Heart left ventricle (tissue), 16 donors: ENCODE results near the gene POGZ. TPM values are rescaled to one million over a fixed set of nuclear protein-coding genes. Genes with fewer than 3 reads are reported as not detected.
"Not testable (repeated sequence)": the region's sequence is repeated elsewhere in the genome, so short reads cannot be mapped to it uniquely, and the experiment has no call there.

Source experiments
- ATAC-seq, 4 donors: fragments of 200-7000 bp; cut with Tn5 transposase; one replicate each; pipeline ENCODE4 v1.9.1; 2020 to 2022; ENCODE audit warnings: moderate library complexity in 4 of 4, mild to moderate bottlenecking in 3 of 4, moderate number of reproducible peaks in 1 of 4
- DNase-seq, 5 donors: peaks; one replicate each; pipeline ENCODE4 v3.0.0-alpha.2; 2020
- H3K27ac ChIP-seq, 12 donors: fragments of 200-600 bp; sonication (generic) in 4 of 12; one replicate each; pipeline versions ENCODE4 v1.5.0 to v1.8.0; 2016 to 2022; ENCODE audit warnings: mild to moderate bottlenecking in 2 of 12
- H3K27me3 ChIP-seq, 9 donors: fragments of 200-600 bp; sonication (generic) in 2 of 9; one replicate each; pipeline versions ENCODE4 v1.5.1 to v1.8.0; 2016 to 2022; ENCODE audit warnings: mild to moderate bottlenecking in 3 of 9
- H3K36me3 ChIP-seq, 9 donors: fragments of 200-600 bp; sonication (generic) in 2 of 9; one replicate each; pipeline versions ENCODE4 v1.5.0 to v1.8.0; 2018 to 2022; ENCODE audit warnings: mild to moderate bottlenecking in 2 of 9
- H3K4me1 ChIP-seq, 12 donors: fragments of 200-600 bp; sonication (generic) in 4 of 12; one replicate each; pipeline versions ENCODE4 v1.5.0 to v1.8.0; 2016 to 2022; ENCODE audit warnings: mild to moderate bottlenecking in 3 of 12
- H3K4me3 ChIP-seq, 12 donors: fragments of 200-600 bp; sonication (generic) in 4 of 12; one replicate each; pipeline versions ENCODE4 v1.5.0 to v1.8.0; 2017 to 2022; ENCODE audit warnings: mild to moderate bottlenecking in 9 of 12, moderate library complexity in 4 of 12
- H3K9me3 ChIP-seq, 12 donors: fragments of 200-600 bp; sonication (generic) in 4 of 12; one replicate each; pipeline versions ENCODE4 v1.5.0 to v1.8.0; 2016 to 2022; ENCODE audit warnings: mild to moderate bottlenecking in 1 of 12
- POLR2A ChIP-seq, 2 donors: fragments of 450-650 bp; IDR thresholded peaks; one replicate each; pipeline ENCODE4 v1.6.1; 2017; ENCODE audit warnings: antibody characterized with exemption in 2 of 2, mild to moderate bottlenecking in 2 of 2, moderate library complexity in 2 of 2
- WGBS, 4 donors: extraction: QIAGEN DNeasy Blood & Tissue Kit in 2 of 4; methylation state at CpG; one replicate each; pipeline versions ENCODE4 v1.1.5 to v1.1.7; 2013 to 2018; 5-methylcytosine and 5-hydroxymethylcytosine counted together
- intact Hi-C, 10 donors: fragments of 100-400 bp; cut with DNase I; formaldehyde crosslinking; loops; one replicate each; pipeline versions ENCODE4 v1.11.1 to v1.14.2; 2022
- polyA plus RNA-seq, 2 donors: library from polyadenylated mRNA; stranded (reverse); fragments of 200-250 nt; gene quantifications; one replicate each; pipeline ENCODE4 v1.2.3, GENCODE V29; 2013
- total RNA-seq, 9 donors: library from RNA; depleted of rRNA in 2 of 9; stranded (reverse); fragments of >200 nt in 2 of 9; fragmentation: NEBNext Ultra II Directional in 3 of 9; extraction: Animal tissue kit (Norgen Biotek cat#: 25700) in 3 of 9; gene quantifications; one replicate each; pipeline versions ENCODE4 v1.1.0 to v1.2.4, GENCODE V29; 2016 to 2023
- TF ChIP-seq, protein P1 (sequence below), 12 donors: fragments of 200-600 bp; sonication (generic) in 4 of 12; IDR thresholded peaks; one replicate each; pipeline versions ENCODE4 v1.5.0 to v1.8.0; 2018 to 2022; ENCODE audit warnings: antibody characterized with exemption in 12 of 12, mild to moderate bottlenecking in 5 of 12
- donor health status: ischemic (EF 13 %, LVEDD 7.1; RV severe dilation, severe dysfunction).
- donor health status: healthy with polysubstance abuse.
- donor health status: DM: no; HTN: yes; CAD: no.
- donor health status: DM: no; HTN: no; CAD: no.
- donor health status: ischemic (EF 25% LVEDD 6.9; RV normal size, moderate dysfunction).
- donor health status: ischemic (EF 25% LVEDD 5.7; RV mildly dilated, moderate dysfunction).
- donor health status: healthy.
- donor health status: DM: yes; HTN: yes; CAD: no.
- donor health status: ischemic (EF 35%, LVEDD 5.7; RV mildly dilated, moderate dysfunction).
- donor health status: nonischemic (EF 11% LVEDD 7.7; RV severe dilation, severe dysfunction).
- donor health status: DM: yes; HTN: yes; CAD: no.
- donor health status: PGD.
- donor health status: ischemic (EF 29% LVEDD 5.4; RV normal size, mild dysfunction).
- donor health status: nonischemic (EF 23%, LVEDD 6.1; RV moderate dilation, normal function).

The POGZ gene
- total and polyA plus RNA-seq, 11 donors: 11.4 to 64.3 (median 35.2) TPM

DNA sequence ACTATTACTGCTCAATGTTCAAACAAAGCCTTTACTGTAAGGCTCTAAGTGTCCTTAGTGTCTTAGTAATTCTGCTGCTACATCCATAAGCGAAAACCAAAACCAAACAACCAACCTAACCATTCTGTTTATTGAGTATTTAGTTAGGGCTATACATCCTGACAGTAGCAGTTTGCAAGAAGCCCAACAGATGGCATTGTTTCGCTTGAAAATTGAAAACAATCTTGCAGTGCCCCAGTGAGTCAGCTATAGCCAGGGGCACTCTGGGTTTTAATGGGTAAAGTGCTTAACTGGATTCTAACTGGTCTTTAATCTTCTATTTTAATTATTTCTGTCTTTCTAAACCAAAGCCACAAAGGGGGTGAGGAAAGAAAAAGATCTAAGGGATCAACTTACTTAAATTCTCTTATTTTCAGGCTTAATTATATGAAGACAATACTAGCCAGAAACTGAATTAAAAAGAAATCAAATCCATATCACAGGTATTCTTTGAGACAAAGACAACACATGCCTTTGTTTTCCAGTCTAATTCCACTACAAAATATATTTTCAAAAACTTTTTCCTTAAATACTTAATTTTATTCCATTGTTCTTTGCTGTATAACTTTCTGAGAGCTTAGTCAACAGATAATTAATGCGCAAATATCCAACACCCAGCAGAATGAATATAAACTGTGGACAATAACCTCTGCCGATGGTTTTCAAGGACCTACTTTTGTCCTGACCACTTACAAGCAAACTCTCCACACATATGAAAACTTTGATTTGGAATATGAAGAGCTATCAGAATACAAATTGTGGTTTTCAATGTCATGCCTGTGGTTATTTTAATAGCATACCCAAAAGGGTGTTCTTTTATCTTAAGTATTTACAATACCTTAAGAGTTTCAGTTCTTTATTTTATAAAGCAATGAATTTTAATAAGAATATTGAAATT lies 15.2 kb downstream of the POGZ start:
- peak; percentile 57 to 88 (median 84) for ATAC-seq
- H3K27ac ChIP-seq: peak overlapping the region in 3 of 12 donors; percentile 5 to 46 (median 42)
- WGBS, 4 donors: 47 to 52% (median 50%) methylated on average over 4 of the region's 4 CpGs
- no peaks in the 10 kb centered on the region for H3K27me3 ChIP-seq
- H3K36me3 ChIP-seq: peaks cover 0 to 36% (median 30%) of the 10 kb centered on the region in 9 donors
- peak in 3 of 5 donors; percentile 29 to 47 (median 39) for DNase-seq
- H3K4me1 ChIP-seq: peaks cover 0 to 51% (median 33%) of the 10 kb centered on the region in 12 donors
- H3K9me3 ChIP-seq: no peaks in the 10 kb centered on the region
- TF ChIP-seq, protein P1, sequence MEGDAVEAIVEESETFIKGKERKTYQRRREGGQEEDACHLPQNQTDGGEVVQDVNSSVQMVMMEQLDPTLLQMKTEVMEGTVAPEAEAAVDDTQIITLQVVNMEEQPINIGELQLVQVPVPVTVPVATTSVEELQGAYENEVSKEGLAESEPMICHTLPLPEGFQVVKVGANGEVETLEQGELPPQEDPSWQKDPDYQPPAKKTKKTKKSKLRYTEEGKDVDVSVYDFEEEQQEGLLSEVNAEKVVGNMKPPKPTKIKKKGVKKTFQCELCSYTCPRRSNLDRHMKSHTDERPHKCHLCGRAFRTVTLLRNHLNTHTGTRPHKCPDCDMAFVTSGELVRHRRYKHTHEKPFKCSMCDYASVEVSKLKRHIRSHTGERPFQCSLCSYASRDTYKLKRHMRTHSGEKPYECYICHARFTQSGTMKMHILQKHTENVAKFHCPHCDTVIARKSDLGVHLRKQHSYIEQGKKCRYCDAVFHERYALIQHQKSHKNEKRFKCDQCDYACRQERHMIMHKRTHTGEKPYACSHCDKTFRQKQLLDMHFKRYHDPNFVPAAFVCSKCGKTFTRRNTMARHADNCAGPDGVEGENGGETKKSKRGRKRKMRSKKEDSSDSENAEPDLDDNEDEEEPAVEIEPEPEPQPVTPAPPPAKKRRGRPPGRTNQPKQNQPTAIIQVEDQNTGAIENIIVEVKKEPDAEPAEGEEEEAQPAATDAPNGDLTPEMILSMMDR (IDR thresholded peaks at IDR 0.05): peak; percentile 47 to 83 (median 70)
- TF ChIP-seq POLR2A (IDR thresholded peaks at IDR 0.05): no peak
- no peak overlapping the region for H3K4me3 ChIP-seq
- intact Hi-C loops: loop anchor here (2.0 to 10.0 kb wide), 7 partner anchors 91 to 391 kb away; partner anchors contain the start of genes C2CD4D (in 2 of the 10), RORC (in 2 of the 10) and TUFT1 (in 1 of the 10)

DNA sequence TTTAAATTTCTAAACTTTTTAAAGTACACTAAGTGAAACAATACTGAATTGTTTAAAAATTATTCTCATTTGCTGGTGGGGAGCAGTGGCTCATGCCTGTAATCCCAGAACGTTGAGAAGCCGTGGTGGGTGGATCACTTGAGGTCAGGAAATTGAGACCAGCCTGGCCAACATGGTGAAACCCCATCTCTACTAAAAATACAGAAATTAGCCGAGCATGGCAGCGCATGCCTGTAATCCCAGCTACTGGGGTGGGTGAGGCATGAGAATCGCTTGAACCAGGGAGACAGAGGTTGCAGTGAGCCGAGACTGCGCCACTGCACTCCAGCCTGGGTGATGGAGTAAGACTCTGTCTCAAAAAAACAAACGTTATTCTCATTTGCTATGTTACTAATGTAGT lies 21.9 kb downstream of the POGZ start:
- H3K36me3 ChIP-seq: peaks cover 0 to 60% (median 51%) of the 10 kb centered on the region in 9 donors
- peaks cover 0 to 40% (median 17%) of the 10 kb centered on the region in 12 donors for H3K4me1 ChIP-seq
- H3K9me3 ChIP-seq, DNase-seq, H3K27ac ChIP-seq, H3K4me3 ChIP-seq, H3K27me3 ChIP-seq, ATAC-seq, intact Hi-C loops: not testable (repeated sequence)
- WGBS, 4 donors: 72 to 77% (median 75%) methylated on average over 8 of the region's 8 CpGs

DNA sequence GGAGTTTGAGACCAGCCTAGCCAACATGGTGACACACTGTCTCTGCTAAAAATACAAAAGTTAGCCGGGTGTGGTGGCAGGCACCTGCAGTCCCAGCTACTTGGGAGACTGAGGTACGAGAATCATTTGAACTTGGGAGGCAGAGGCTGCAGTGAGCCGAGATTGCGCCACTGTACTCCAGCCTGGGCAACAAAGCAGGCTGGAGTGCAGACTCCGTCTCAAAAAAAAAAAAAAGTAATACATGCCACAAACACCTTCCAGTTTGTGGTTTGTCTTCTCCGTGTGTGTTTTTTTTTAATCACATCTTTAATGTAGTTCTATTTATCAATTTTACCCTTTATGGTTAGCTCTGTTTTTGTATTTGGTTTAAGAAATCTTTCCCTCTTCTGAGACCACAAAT lies 22.3 kb downstream of the POGZ start:
- intact Hi-C loops: no loop called here
- WGBS, 4 donors: 84 to 89% (median 85%) methylated on average over 6 of the region's 6 CpGs
- ATAC-seq: no peak

DNA sequence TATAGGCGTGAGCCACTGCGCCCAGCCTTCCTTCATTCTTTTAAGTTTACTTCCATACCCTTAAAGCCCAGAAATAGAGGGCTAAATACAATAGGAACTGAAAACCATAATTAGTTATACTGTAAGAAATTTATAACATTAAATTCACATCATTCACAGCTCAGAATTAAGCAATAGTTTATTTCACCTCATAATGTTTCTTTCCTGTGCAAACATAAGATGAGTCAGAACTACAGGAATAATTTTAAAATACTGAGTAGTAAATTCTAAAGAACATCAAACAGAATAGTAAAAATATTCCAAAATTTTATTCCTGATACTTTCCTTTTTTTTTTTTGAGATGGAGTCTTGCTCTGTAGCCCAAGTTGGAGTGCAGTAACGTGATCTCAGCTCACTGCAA lies 24.1 kb downstream of the POGZ start:
- Histone ChIP-seq H3K4me1 (peaks cover 0 to 32% (median 11%) of the 10 kb centered on the region in 12 donors), H3K36me3 (peaks cover 0 to 48% (median 39%) of the 10 kb centered on the region in 9 donors), H3K27me3 (no peaks in the 10 kb centered on the region), H3K27ac (no peak overlapping the region), H3K9me3 (no peaks in the 10 kb centered on the region), H3K4me3 (no peak overlapping the region)
- DNase-seq (no peak), ATAC-seq (no peak)
- TF ChIP-seq, protein P1 (IDR thresholded peaks at IDR 0.05): no peak
- no peak for TF ChIP-seq POLR2A (IDR thresholded peaks at IDR 0.05)
- intact Hi-C loops: no loop called here
- WGBS, 4 donors: 87 to 93% (median 90%) methylated on average over 3 of the region's 3 CpGs

More for the DNA sequence above, 22.3 kb downstream of the POGZ start:
- no peaks in the 10 kb centered on the region for H3K9me3 ChIP-seq
- H3K27ac ChIP-seq: no peak overlapping the region
- TF ChIP-seq, protein P1 (IDR thresholded peaks at IDR 0.05): no peak
- no peak for TF ChIP-seq POLR2A (IDR thresholded peaks at IDR 0.05)
- no peak for DNase-seq
- H3K4me1 ChIP-seq: peaks cover 0 to 40% (median 17%) of the 10 kb centered on the region in 12 donors
- no peak overlapping the region for H3K4me3 ChIP-seq
- no peaks in the 10 kb centered on the region for H3K27me3 ChIP-seq
- H3K36me3 ChIP-seq: peaks cover 0 to 59% (median 50%) of the 10 kb centered on the region in 9 donors

DNA sequence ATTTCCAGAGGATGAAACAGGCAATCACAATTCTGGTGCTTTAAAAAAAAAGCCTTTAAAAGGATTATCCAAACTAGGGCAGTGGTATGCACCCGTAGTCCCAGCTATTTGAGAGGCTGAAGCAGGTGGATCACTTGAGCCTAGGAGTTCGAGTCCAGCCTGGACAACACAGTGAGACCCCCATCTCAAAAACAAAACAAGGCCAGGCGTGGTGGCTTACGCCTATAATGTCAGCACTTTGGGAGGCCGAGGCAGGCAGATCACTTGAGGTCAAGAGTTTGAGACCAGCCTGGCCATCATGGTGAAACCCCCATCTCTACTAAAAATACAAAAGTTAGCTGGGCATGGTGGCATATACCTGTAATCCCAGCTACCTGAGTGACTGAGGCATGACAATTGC lies 25.5 kb downstream of the POGZ start:
- H3K27me3 ChIP-seq, H3K27ac ChIP-seq, H3K4me3 ChIP-seq, intact Hi-C loops, DNase-seq, ATAC-seq, H3K9me3 ChIP-seq: not testable (repeated sequence)
- 93 to 95% (median 94%) methylated on average over 5 of the region's 5 CpGs for WGBS, 4 donors
- H3K4me1 ChIP-seq: peaks cover 0 to 23% (median 4%) of the 10 kb centered on the region in 12 donors
- H3K36me3 ChIP-seq: peaks cover 0 to 49% (median 40%) of the 10 kb centered on the region in 9 donors
